ENCODE results near the gene ERBB4. TPM values are rescaled to one million over a fixed set of nuclear protein-coding genes. Genes with fewer than 3 reads are reported as not detected.

The ERBB4 gene
- total and polyA plus RNA-seq, 9 donors, result 0.08 to 22.3 (median 1.2) TPM

- DNase-seq, result no peak
- no peak for TF ChIP-seq POLR2A (IDR thresholded peaks at IDR 0.05)
- Histone ChIP-seq H3K36me3 (no peaks in the 10 kb centered on the region), H3K27me3 (no peaks in the 10 kb centered on the region), H3K9me3 (no peaks in the 10 kb centered on the region), H3K27ac (no peak overlapping the region), H3K4me1 (ENCODE audit: insufficient read depth) (no peaks in the 10 kb centered on the region), H3K4me3 (no peak overlapping the region)
- intact Hi-C loops (cut with DNase I), result no loop called here
Observed at GRCh38 chr2:212314680-212315079, 223.9 kb downstream of the ERBB4 start.

- no peaks in the 10 kb centered on the region for H3K36me3 ChIP-seq
- H3K27me3 ChIP-seq, result no peaks in the 10 kb centered on the region
- no peak for DNase-seq
- no peak for TF ChIP-seq POLR2A (IDR thresholded peaks at IDR 0.05)
- TF ChIP-seq EP300 (IDR thresholded peaks at IDR 0.05), result no peak
- no peak for TF ChIP-seq CTCF (IDR thresholded peaks at IDR 0.05)
- WGBS, 3 donors, result 83 to 89% (median 84%) methylated on average over 3 of the region's 3 CpGs
- intact Hi-C loops (cut with DNase I), result no loop called here
- no peaks in the 10 kb centered on the region for H3K4me1 ChIP-seq (ENCODE audit: insufficient read depth)
- no peaks in the 10 kb centered on the region for H3K9me3 ChIP-seq
- H3K4me3 ChIP-seq, result no peak overlapping the region
- no peak overlapping the region for H3K27ac ChIP-seq
Observed at GRCh38 chr2:212311807-212312404, 226.7 kb downstream of the ERBB4 start.

GRCh38 chr2:212299943-212300342 is 238.7 kb downstream of the ERBB4 start:
- no peak overlapping the region for H3K4me3 ChIP-seq

GRCh38 chr2:212299333-212299732 is 239.3 kb downstream of the ERBB4 start:
- Histone ChIP-seq H3K9me3 (no peaks in the 10 kb centered on the region), H3K27me3 (no peaks in the 10 kb centered on the region), H3K4me3 (no peak overlapping the region), H3K4me1 (ENCODE audit: insufficient read depth) (no peaks in the 10 kb centered on the region), H3K27ac (no peak overlapping the region), H3K36me3 (no peaks in the 10 kb centered on the region)
- TF ChIP-seq POLR2A (IDR thresholded peaks at IDR 0.05) (no peak), EP300 (IDR thresholded peaks at IDR 0.05) (no peak), CTCF (IDR thresholded peaks at IDR 0.05) (no peak)
- intact Hi-C loops (cut with DNase I), result no loop called here
- no peak for DNase-seq
- 35 to 47% (median 43%) methylated on average over 3 of the region's 3 CpGs for WGBS, 3 donors

More at GRCh38 chr2:212299943-212300342, 238.7 kb downstream of the ERBB4 start:
- no peak for TF ChIP-seq EP300 (IDR thresholded peaks at IDR 0.05)
- no peak for TF ChIP-seq POLR2A (IDR thresholded peaks at IDR 0.05)
- no peak for TF ChIP-seq CTCF (IDR thresholded peaks at IDR 0.05)
- Histone ChIP-seq H3K9me3 (no peaks in the 10 kb centered on the region), H3K36me3 (no peaks in the 10 kb centered on the region), H3K4me1 (ENCODE audit: insufficient read depth) (no peaks in the 10 kb centered on the region), H3K27me3 (no peaks in the 10 kb centered on the region), H3K27ac (no peak overlapping the region)
- WGBS, 3 donors, result 66 to 89% (median 77%) methylated on average over 2 of the region's 2 CpGs
- DNase-seq, result no peak
- intact Hi-C loops (cut with DNase I), result no loop called here

- TF ChIP-seq POLR2A (IDR thresholded peaks at IDR 0.05) (no peak), EP300 (IDR thresholded peaks at IDR 0.05) (no peak), CTCF (IDR thresholded peaks at IDR 0.05) (no peak)
- Histone ChIP-seq H3K36me3 (no peaks in the 10 kb centered on the region), H3K4me3 (no peak overlapping the region), H3K27me3 (no peaks in the 10 kb centered on the region), H3K9me3 (no peaks in the 10 kb centered on the region), H3K27ac (no peak overlapping the region), H3K4me1 (ENCODE audit: insufficient read depth) (no peaks in the 10 kb centered on the region)
- WGBS, 3 donors, result 70 to 78% (median 75%) methylated on average over 3 of the region's 3 CpGs
- no peak for DNase-seq
- intact Hi-C loops (cut with DNase I), result no loop called here
Observed at GRCh38 chr2:212295571-212295970, 243.0 kb downstream of the ERBB4 start.

All from ovary (tissue), 9 donors.